HG03045 (cell line): ENCODE measurements around the gene ARHGAP27.

Experiments
- ATAC-seq: cut with Tn5 transposase; IDR thresholded peaks from one replicate; pipeline ENCODE4 v1.9.1; 2021; ENCODE audit warnings: mild to moderate bottlenecking, moderate library complexity; ENCODE audit not compliant: unreplicated experiment

The ARHGAP27 gene

DNA sequence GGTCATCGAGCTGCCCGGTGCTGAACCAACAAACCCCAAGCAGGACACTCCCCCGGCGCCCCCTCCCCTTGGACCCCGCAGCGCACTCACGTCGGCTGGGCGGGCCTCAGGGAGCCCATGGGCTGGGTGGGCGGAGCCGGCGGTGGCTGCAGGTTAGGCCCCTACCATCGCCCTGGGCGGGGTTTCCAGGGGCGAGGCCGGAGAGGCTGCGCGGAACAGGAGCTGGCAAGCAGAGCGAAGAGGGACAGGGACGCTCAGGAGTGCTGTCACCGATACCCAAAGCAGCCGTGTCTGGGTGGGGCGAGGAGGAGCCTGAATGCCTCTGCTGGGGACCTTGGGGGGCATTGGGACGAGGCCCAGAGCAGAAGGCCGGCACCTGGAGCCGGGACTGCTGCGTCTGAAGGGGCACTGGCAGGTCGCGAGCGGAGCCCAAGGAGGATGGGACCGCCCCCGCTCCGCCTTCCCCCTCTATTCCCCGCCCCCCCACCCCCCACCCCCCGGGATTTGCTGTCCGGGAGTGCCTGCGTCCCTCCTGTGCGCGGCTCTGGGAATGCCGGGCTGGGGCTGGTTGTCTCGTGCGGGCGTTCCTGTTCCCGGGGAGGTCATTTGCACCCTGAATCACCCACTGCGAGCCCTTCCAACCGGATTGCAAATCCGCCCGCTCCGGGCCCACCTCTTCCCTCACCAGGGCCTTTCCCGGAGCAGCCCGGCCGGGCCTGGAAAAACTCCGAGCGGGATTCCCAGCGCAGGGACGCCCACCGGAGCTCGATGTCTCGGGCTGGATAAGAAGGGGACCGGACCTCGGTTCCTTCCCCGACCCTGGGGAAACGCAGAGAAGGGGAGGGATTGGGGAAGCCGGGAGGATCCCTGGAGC is 902 bp downstream of the ARHGAP27 start:
- peak; percentile 58 for ATAC-seq

DNA sequence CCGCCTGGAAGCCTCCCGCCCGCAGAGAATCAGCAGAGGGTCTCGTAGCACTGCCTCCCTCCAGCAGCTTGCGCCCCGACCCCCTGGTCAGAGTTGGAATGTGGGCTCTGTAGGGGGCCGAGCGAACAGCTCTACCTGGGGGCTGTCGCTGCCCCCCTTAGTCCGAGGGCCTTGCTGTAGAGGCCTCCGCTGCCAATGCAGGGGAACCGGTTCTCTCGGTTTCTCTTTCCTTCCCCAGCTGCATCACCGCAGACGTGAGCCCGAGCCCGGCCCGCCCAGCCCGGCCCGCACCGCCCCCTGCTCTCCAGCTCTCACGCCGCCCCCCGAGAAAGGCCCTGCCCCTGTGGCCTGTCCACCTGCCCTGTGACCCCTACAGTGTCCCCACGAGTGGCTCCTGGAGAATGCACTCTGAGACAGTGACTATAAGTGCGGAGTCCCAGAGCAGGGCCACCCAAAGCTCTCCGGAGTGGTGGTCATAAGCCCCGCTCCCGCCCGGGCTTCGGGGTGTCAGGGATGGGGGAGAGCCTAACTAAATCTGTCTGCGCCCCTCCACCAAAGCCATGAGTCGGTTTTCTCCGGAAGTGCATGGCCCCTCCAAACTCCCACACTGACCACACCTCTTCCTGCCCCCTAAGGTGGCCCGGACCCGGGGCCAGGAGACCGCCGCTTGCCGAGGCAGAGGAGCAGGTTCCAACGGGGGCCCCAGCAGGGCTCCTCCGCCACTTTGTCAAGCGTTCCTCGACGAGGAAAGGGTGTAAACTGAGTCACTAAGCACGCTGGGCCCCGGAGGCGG is 1.7 kb downstream of the ARHGAP27 start:
- ATAC-seq = peak; percentile 21

GRCh38 chr17:45430006-45430737 is 2.5 kb downstream of the ARHGAP27 start:
- no peak for ATAC-seq

- no peak for ATAC-seq
These were observed 3.2 kb downstream of the ARHGAP27 start for GRCh38 chr17:45429339-45430005.

DNA sequence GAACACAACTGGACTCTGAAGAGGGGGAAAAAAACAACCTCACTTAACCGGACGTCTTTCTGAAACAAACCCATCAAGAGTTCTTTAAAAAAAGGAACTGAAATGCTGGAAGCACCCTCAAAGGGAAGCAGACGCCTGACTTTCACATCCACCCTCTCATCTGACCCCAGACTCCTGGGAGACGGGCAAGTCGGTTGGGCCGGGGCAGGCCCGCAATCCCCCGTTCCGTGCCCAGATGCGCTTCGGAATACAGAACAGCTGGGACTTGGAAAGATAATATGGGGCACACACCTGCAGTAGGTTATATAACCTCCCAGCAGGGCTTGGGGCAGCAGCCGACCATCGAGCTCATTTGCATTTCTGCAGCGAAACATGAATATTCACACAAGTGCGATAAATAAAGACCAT is 3.7 kb downstream of the ARHGAP27 start:
- no peak for ATAC-seq

DNA sequence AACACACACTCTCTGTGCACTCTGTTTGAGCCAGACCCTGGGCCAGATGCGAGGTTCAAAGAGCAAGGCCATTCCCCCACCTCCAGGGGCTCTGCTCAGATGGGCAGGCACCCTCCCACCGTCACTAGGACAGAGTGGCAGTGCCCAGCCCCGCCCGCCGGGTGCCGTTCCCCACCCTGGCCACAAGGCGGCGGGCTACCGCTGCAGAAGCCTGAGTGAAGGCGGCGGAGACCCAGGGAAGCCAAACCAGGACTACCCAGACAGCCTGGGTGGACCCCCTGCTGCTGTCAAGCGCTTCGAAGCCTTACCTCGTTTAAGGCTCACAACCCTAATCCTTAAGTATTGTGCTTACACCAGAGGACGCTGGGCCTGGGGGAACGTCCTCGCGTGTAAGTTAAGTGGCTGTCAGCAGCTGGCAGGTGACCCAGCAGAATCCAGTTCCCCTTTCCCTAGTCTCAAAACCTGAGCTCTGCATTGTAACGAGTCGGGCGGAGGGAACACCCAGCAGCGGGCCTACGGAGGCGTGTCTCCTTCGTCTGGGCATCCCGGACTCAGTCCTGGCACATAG is 4.5 kb downstream of the ARHGAP27 start:
- peak; percentile 35 for ATAC-seq

- no peak for ATAC-seq
These were observed 5.4 kb downstream of the ARHGAP27 start for GRCh38 chr17:45427181-45427835.

DNA sequence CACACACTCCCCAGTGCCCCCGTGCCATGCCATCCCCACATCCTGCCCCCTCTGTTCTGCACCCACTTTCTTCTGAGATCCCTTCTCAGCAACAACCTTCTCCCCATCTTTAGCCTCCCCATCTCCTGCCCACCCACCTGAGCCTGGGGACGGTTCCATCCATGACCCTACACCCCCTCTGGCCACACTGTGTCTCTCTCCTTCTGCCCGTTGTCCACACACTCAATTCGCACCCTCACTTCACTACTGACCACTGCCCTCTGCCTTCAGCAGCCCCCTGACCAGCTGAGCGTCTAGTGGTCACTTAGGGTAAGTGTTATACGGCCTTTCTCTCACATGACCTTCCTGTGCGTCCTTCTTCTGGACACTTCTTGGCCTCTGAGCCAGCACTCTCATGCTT is 6.1 kb downstream of the ARHGAP27 start:
- ATAC-seq = no peak

DNA sequence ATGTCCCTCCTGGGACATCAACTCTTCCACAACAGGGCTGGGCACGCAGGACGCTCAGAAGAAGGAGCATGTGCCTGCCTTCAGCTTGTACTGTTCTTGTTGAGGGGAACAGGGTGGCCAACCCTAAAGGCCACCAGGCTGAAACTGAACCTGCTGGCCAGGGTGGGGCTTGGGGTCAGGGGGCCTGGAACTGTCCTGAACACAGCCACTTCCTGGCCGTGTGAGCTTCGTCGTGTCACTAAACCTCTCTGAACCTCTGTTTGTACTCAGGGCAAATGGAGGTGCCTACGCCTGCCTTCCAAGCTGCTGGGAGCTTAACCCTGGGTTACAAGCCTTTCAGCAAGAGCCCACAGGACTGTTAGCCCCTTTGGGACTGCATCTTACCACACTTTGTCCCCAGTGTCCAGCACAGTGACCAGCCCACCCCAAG is 6.7 kb downstream of the ARHGAP27 start:
- no peak for ATAC-seq

DNA sequence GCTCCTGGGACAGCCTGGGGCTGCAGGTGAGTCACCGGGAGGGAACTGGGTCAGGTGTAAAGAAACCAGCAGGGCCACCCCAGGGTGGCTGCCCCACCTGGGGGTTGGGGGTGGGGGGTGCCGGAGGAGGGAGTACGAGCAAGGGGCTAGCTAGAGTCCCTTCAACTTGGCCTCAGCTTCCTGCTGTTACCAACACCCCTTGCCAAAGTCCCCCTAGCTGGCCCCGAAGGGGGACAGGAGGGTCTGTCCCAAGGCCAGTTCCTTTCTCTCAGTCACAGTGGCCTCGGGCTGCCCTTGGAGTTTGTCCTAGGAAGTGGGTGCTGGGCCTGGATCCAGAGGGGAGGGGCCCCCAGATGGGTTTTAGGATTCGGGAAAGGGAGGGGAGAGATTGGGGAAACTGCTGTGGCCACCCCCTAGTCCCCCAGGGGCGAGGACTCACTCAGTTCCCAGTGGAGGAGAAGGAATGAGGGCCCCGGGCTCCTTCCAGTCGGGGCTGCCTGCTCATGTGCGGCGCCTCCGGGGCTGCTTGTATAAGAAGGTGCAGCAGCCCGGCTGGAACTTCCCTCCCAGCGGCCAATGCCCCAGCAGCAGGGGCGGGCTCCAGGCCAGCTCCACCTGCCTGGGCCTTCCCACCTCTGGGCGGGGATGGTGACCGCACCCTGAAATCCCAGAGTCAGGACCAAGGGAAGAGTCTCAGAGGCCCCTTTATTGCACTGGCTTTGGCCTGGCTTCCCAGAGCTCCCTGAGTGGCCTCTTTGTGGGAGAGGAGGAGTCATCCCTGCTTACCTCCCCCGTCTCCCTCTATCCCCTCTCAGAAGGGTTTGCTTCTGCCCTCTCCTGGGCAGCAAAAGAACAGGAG is 7.3 kb downstream of the ARHGAP27 start:
- ATAC-seq = no peak

DNA sequence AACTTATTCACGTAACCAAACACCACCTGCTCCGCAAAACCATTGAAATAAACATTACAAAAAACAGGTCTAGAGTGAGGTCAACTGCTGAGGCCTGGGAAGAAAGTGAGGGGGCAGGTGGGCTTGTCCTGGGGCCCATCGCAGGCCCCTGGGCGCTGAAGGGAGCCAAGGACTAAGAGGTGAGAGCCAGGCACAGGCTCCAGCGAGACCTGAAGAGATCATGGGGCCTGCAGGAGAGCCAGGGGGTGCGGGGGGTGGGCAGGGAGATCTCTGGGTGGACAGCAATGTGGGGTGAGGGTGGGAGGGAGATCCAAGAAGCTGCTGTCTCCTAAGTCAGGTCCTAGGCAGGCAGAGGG is 7.9 kb downstream of the ARHGAP27 start:
- ATAC-seq = no peak

- no peak for ATAC-seq
These were observed 8.7 kb downstream of the ARHGAP27 start for GRCh38 chr17:45423975-45424335.

GRCh38 chr17:45423304-45423974 is 9.2 kb downstream of the ARHGAP27 start:
- ATAC-seq = no peak

DNA sequence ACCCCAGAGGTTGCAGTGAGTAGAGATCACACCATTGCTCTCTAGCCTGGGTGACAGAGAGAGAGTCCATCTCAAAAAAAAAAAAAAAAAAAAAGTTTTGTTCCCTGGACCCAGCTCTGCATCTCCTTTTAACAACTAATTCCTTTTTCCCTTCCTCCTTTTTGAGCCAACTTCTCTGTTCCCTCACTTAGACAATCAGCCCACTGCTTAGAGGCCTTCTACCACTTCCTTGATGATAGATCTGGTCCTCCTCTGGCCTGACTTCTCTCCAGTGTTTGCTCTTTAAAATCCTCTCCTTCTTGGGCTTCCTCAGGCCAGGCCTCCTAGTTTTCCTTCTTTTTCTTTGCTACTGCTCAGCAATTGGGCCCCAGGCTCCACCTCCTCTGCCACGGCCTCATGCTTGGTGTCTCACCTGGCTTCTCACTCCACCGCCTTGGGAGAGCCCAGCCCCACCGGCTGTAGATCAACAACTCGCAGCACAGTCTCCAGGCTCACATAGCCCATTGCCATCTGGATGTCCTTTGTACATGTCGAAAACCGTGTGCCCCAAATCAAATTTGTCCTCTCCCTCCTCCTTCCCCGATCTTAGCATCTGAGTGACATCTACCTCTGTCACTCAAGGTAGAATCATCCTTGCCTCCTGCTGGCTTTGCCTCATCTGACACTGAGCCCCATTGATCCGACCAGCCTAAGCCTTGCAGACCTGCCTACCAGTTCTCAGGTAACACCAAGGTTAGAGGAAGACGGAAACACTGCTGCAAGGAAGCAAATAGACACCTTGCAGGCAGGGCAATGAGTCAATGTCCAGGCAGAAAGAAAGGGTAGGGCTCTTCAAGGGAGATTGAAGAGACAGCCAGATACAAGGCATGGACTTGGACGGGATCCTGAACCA is 17.4 kb downstream of the ARHGAP27 start:
- ATAC-seq = no peak

- ATAC-seq = no peak
These were observed 19.2 kb downstream of the ARHGAP27 start for GRCh38 chr17:45413498-45413923.

DNA sequence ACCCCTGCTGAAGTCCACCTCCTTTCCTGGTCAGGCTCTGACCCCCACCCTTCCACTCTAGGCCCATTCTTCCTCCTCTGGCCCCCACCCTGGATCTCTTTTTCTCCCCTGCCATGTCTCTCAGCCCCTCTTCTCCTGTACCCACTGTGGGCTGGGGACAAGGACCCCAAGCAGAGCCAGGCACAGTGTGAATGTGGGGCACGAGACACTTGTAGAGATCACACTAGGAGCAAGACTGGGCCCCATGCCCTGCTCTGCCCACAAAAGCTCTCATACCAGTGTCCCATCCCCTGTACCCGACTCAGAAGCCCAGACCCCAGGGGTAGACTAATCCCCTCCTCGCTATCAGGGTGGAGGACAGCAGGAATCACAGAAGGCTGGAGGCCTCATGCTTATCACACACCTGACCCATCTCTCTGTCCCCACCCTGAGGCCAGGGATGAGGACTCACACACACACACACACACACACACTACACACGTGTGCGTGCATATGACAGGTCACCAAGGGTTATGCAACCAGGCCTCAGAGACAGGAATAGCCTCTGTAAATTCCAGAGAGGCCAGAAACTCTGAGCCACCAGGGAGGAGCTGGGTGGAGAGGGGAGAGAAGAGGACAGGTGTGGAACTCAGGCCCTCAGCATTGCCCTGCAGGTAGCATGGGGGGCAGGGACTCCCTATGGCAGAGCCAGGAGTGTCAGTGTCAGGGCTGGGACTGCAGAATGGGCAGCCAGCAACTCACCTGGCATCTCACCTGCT is 21.1 kb downstream of the ARHGAP27 start:
- no peak for ATAC-seq
